ENCODE measurements around the gene SLC8A2. TPM values are rescaled to one million over a fixed set of nuclear protein-coding genes. Genes with fewer than 3 reads are reported as not detected.

SLC8A2 gene
- total RNA-seq, 4 donors from 2014 or later = 6.2 to 18.7 (median 10.4) TPM

- no peak overlapping the region for H3K4me3 ChIP-seq
- 80% methylated on average over 6 of the region's 6 CpGs for WGBS
- TF ChIP-seq POLR2AphosphoS5 (IDR thresholded peaks at IDR 0.05) = no peak
- no peak for TF ChIP-seq CTCF (IDR thresholded peaks at IDR 0.05)
- no peak for TF ChIP-seq POLR2A (IDR thresholded peaks at IDR 0.05; ENCODE audit: low read depth)
- TF ChIP-seq EP300 (IDR thresholded peaks at IDR 0.05) = no peak
- H3K36me3 ChIP-seq = no peaks in the 10 kb centered on the region
- H3K27ac ChIP-seq (replicated peaks in 1 of 4) = no peak overlapping the region
- no peak for DNase-seq (ENCODE audit: extremely low spot score)
- peaks cover 0 to 60% (median 1%) of the 10 kb centered on the region in 4 donors for H3K27me3 ChIP-seq
- intact Hi-C loops (cut with DNase I) = loop anchor here (1.0 to 10.0 kb wide), 5 partner anchors 46 to 349 kb away; partner anchors contain the start of gene KPTN
- no peaks in the 10 kb centered on the region for H3K9me3 ChIP-seq
- H3K4me1 ChIP-seq = peaks cover 0 to 10% (median 6%) of the 10 kb centered on the region in 4 donors
Measured at GRCh38 chr19:47435883-47436417, 35.7 kb downstream of the SLC8A2 start.

- DNase-seq (ENCODE audit: extremely low spot score) = no peak
- peaks cover 3 to 68% (median 8%) of the 10 kb centered on the region in 4 donors for H3K27me3 ChIP-seq
- 64% methylated on average over 16 of the region's 16 CpGs for WGBS
Measured at GRCh38 chr19:47435196-47435595, 36.5 kb downstream of the SLC8A2 start.

GRCh38 chr19:47434088-47434487, 37.6 kb downstream of the SLC8A2 start:
- no peak for DNase-seq (ENCODE audit: extremely low spot score)
- no peaks in the 10 kb centered on the region for H3K36me3 ChIP-seq
- peaks cover 11 to 24% (median 22%) of the 10 kb centered on the region in 4 donors for H3K4me1 ChIP-seq
- no peak overlapping the region for H3K27ac ChIP-seq (replicated peaks in 1 of 4)
- TF ChIP-seq EP300 (IDR thresholded peaks at IDR 0.05) = no peak
- TF ChIP-seq POLR2AphosphoS5 (IDR thresholded peaks at IDR 0.05) = no peak
- no peak for TF ChIP-seq CTCF (IDR thresholded peaks at IDR 0.05)
- TF ChIP-seq POLR2A (IDR thresholded peaks at IDR 0.05; ENCODE audit: low read depth) = no peak
- no peaks in the 10 kb centered on the region for H3K9me3 ChIP-seq
- intact Hi-C loops (cut with DNase I) = loop anchor here (10.0 kb wide), 2 partner anchors 161 to 351 kb away; no protein-coding TSS in a partner anchor
- H3K4me3 ChIP-seq = no peak overlapping the region
- 80% methylated on average over 7 of the region's 7 CpGs for WGBS
- peaks cover 5 to 79% (median 14%) of the 10 kb centered on the region in 4 donors for H3K27me3 ChIP-seq

More at GRCh38 chr19:47435196-47435595, 36.5 kb downstream of the SLC8A2 start:
- Histone ChIP-seq H3K4me1 (peaks cover 4 to 15% (median 12%) of the 10 kb centered on the region in 4 donors), H3K9me3 (no peaks in the 10 kb centered on the region), H3K36me3 (no peaks in the 10 kb centered on the region), H3K27ac (replicated peaks in 1 of 4) (no peak overlapping the region), H3K4me3 (no peak overlapping the region)
- no peak for TF ChIP-seq EP300 (IDR thresholded peaks at IDR 0.05)
- TF ChIP-seq POLR2AphosphoS5 (IDR thresholded peaks at IDR 0.05) = no peak
- no peak for TF ChIP-seq POLR2A (IDR thresholded peaks at IDR 0.05; ENCODE audit: low read depth)
- no peak for TF ChIP-seq CTCF (IDR thresholded peaks at IDR 0.05)
- intact Hi-C loops (cut with DNase I) = loop anchor here (5.0 to 10.0 kb wide), 3 partner anchors 47 to 350 kb away; partner anchors contain the start of gene KPTN

GRCh38 chr19:47433121-47433520, 38.6 kb downstream of the SLC8A2 start:
- no peak overlapping the region for H3K27ac ChIP-seq (replicated peaks in 1 of 4)
- intact Hi-C loops (cut with DNase I) = loop anchor here (10.0 kb wide), 2 partner anchors 162 to 352 kb away; no protein-coding TSS in a partner anchor
- peaks cover 5 to 82% (median 14%) of the 10 kb centered on the region in 4 donors for H3K27me3 ChIP-seq

GRCh38 chr19:47432499-47432898, 39.2 kb downstream of the SLC8A2 start:
- peaks cover 5 to 78% (median 14%) of the 10 kb centered on the region in 4 donors for H3K27me3 ChIP-seq
- intact Hi-C loops (cut with DNase I) = loop anchor here (10.0 kb wide), 2 partner anchors 162 to 352 kb away; no protein-coding TSS in a partner anchor

More at GRCh38 chr19:47433121-47433520, 38.6 kb downstream of the SLC8A2 start:
- DNase-seq (ENCODE audit: extremely low spot score) = no peak
- Histone ChIP-seq H3K36me3 (no peaks in the 10 kb centered on the region), H3K4me1 (peaks cover 20 to 33% (median 31%) of the 10 kb centered on the region in 4 donors), H3K9me3 (no peaks in the 10 kb centered on the region), H3K4me3 (no peak overlapping the region)
- no peak for TF ChIP-seq POLR2A (IDR thresholded peaks at IDR 0.05; ENCODE audit: low read depth)
- WGBS = 87% methylated on average over 1 of the region's 1 CpG

More at GRCh38 chr19:47432499-47432898, 39.2 kb downstream of the SLC8A2 start:
- no peak for TF ChIP-seq CTCF (IDR thresholded peaks at IDR 0.05)
- TF ChIP-seq POLR2A (IDR thresholded peaks at IDR 0.05; ENCODE audit: low read depth) = no peak
- TF ChIP-seq EP300 (IDR thresholded peaks at IDR 0.05) = no peak
- no peak for TF ChIP-seq POLR2AphosphoS5 (IDR thresholded peaks at IDR 0.05)
- Histone ChIP-seq H3K36me3 (no peaks in the 10 kb centered on the region), H3K4me3 (no peak overlapping the region), H3K9me3 (no peaks in the 10 kb centered on the region), H3K27ac (replicated peaks in 1 of 4) (no peak overlapping the region), H3K4me1 (peaks cover 26 to 39% (median 37%) of the 10 kb centered on the region in 4 donors)
- no peak for DNase-seq (ENCODE audit: extremely low spot score)
